DMS153 treated with DMSO at 0.1 percent for 48 hours (cell line): Measurements from ENCODE around the gene NCF1.
"Not testable (repeated sequence)": the region's sequence is repeated elsewhere in the genome, so short reads cannot be mapped to it uniquely, and the experiment has no call there.

Source experiments
- DNase-seq: peaks from one replicate; lab custom pipeline; 2025; ENCODE audit not compliant: unreplicated experiment; lab: John Stamatoyannopoulos, UW

NCF1 gene

DNA sequence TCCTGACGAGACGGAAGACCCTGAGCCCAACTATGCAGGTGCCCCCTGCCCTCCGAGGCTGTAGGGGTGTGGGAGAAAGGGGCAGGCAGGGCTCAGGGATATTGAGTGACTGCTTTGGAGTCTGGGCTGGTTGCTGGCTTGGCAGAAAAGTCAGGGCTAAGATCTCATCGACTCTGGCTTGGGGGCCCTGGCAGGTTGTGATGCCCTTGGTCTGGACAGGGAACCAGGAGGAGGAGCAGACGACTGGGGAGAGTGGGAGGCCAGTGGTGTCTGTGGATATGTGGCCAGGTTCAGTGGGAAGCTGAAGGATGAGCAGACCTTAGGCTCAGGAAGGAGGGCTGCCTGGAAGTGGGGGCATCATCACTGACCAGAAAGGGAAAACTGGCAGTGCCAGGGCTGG, 9.8 kb downstream of the NCF1 start:
- DNase-seq: not testable (repeated sequence)

DNA sequence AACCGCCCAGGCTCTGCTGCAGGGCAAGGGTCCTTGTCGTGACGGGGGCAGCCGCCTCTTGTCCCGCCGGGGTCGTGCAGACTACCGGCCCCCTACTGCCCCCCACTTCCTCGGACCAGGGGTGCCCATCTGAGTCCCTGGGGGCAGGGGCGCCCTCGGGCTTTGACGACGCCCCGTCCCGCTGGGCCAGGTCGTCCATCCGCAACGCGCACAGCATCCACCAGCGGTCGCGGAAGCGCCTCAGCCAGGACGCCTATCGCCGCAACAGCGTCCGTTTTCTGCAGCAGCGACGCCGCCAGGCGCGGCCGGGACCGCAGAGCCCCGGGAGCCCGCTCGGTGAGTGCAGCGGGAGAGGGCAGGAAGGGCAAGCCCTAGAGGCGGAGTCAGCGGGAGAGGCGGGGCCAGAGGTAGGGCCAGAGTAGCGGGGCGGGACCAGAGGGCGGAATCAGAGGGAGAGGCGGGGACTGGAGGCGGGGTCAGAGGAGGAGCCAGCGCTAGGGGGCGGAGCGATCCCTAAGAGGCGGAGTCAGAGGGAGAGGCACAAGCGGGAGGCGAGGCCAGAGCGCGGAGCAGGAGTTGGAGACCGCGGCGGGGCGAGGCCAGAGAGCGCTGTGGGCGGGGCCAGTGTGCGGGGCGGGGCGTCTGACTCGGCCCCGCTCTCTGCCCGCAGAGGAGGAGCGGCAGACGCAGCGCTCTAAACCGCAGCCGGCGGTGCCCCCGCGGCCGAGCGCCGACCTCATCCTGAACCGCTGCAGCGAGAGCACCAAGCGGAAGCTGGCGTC, 14.7 kb downstream of the NCF1 start:
- DNase-seq: peak; percentile 79

DNA sequence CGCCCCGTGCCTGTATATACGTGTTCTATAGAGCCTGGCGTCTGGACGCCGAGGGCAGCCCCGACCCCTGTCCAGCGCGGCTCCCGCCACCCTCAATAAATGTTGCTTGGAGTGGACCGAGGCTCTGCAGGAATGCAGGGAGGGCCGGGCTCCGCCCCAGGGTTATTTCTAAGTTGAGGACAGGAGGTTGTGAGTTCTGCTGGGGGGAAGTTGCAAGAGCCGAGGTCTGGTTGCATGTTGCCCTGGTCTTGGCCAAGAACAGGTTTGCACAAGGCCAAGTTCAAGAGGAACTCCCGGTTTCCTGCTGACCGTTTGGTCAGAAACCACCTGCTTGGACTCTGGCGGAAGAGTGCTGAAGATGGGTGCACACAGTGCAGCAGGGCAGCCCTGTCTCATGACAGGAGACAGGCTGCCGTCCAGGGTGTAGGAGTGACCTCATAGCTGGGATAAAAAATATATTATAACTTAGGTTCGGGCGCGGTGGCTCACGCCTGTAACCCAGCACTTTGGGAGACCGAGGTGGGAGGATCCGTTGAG, 15.5 kb downstream of the NCF1 start:
- DNase-seq: not testable (repeated sequence)

DNA sequence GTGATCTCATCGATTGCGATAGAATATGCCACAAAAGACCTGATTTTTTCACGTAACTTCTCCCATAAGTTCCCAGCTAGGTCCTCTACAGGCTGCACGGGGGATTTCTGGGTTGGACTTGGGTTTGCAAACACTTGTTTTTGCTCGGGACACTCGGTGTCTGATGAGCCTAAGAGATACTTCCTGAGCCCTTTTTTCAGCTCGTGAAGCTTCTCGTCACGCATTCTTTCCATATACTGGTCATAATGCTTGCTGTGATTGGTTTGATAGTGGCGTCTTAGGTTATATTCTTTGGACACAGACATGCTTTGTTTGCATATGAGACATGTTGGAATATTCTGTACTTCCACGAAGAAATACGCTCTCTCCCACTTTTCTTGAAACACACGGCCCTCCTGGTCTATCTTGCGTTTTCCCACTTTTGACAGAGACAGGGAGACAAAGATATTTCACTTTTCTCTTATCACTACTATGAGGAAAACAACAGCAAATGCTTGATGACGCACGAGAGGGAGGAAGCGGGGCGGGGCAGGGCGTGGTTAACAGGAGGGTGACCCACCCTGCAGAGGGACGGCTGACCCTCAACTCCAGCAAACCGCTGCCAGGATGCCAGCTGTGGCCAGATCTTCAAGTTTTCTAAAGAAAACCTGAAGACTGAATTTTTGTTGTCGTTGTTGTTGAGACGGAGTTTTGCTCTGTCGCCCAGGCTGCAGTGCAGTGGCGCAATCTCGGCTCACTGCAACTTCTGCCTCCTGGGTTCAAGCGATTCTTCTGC, 24.2 kb downstream of the NCF1 start:
- DNase-seq: not testable (repeated sequence)

DNA sequence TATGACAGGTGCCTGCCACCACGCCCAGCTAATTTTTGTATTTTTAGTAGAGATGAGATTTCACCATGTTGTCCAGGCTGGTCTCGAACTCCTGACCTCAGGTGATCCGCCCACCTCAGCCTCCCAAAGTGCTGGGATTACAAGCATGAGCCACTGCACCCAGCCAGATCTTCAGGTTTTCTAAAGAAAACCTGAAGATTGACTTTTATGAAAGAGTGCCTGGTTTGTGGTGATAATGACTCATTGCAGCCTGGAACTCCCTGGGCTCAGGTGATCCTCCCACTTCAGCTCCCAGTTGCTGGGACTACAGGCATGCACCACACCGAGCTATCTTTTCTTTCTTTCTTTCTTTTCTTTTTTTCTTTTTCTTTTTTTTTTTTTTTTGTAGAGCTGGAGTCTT, 24.8 kb downstream of the NCF1 start:
- DNase-seq: not testable (repeated sequence)

DNA sequence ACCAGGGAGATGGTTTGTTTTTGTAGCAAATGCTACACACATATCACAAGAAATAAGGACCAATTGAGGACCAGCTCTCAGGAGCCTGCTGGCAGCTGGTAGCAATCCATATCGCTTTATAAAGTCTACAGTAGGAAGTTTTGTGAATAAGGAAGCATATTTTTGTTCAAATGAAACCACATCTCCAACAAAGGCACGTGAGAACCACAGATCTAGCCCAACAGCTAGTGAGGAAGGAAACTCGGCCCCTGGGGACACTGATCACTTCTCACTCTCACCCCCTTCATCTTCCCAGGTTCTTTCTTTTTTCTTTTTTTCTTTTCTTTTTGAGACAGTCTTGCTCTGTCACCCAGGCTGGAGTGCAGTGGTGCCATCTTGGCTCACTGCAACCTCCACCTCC, 42.1 kb downstream of the NCF1 start:
- not testable (repeated sequence) for DNase-seq

DNA sequence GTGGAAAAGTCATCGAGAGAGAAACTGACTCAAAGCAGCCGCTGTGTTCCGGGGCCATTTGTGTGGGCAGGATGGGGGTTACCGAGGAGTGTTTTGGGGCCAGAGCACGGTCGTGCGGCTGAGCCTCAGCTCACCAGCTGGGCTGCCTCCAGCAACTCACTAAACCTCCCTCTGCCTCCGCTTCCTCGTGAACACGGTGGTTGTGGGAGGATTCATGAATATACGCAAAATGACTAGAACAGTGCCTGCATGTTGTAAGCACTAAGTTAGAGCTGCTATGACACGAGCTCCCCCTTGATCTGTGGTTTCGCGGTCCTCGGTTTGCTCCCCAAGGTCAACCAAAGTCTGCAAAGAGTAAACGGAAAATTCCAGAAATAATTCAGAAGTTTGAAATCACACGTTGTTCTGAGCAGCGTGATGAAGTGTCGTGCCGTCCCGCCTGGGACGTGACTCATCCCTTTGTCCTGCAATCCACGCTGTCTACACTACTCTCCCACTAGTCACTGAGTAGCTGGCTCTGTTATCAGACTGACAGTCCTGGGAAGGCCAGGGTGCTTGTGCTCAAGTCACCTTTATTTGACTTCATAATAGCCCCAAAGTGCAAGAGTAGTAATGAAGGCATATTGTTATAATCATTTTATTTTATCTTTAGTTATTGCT, 46.5 kb downstream of the NCF1 start:
- not testable (repeated sequence) for DNase-seq

DNA sequence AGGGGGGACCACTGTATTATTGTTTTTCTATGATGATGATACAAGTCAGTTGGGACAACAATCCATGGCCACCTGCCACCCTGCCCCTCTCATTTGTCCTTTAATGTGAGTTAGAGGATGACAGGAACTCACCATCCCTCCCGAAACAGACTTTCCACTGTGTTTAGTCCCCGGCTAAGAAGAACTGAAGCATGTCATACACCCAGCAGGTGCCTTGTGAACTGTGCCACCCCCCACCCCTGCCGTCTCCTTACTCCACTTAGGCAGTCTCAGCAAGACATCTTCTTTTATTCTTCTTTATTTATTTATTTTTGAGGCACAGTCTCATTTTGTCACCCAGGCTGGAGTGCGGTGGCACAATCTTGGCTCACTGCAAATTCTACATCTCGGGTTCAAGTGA, 47.4 kb downstream of the NCF1 start:
- not testable (repeated sequence) for DNase-seq

DNA sequence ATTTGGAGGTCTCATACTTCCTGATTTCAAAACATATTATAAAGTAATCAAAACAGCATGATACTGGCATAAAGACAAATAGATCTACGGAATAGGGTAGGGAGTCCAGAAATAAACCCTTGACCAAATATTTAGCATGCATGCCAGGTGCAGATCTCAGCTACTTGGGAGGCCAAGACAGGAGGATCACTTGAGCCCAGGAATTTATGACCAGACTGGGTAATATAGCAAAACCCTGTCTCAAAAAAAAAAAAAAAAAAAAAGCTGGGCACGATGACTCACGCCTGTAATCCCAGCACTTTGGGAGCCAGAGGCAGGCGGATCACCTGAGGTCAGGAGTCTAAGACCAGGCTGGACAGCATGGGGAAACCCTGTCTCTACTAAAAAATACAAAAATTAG, 56.1 kb downstream of the NCF1 start:
- not testable (repeated sequence) for DNase-seq

DNA sequence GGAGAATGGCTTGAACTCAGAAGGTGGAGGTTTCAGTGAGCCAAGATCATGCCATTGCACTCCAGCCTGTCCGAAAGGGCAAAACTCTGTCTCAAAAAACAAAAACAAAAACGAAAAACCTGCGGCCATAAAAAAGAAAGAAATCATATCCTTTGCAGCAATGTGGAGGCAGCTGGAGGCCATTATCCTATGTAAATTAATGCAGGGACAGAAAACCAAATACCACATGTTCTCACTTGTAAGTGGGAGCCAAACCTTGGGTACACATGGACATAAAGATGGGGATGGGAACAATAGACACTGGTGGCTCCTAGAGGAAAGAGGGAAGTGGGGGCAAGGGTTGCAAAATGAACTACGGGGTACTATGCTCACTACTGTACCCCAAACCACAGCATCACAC, 56.6 kb downstream of the NCF1 start:
- DNase-seq: not testable (repeated sequence)
